ENCODE measurements around the gene GALK1. TPM values are rescaled to one million over a fixed set of nuclear protein-coding genes. Genes with fewer than 3 reads are reported as not detected.
"Not testable (repeated sequence)": the region's sequence is repeated elsewhere in the genome, so short reads cannot be mapped to it uniquely, and the experiment has no call there.

GALK1 gene
- total RNA-seq, 1 donor from 2014 or later = 18.4 TPM

- peaks cover 20% of the 10 kb centered on the region for H3K4me1 ChIP-seq
- intact Hi-C loops (cut with DNase I) = loop anchor here (10.0 kb wide), 1 partner anchor 110 kb away; the partner anchor contains the start of gene TRIM47
- H3K36me3 ChIP-seq = no peaks in the 10 kb centered on the region
- no peaks in the 10 kb centered on the region for H3K27me3 ChIP-seq
- no peaks in the 10 kb centered on the region for H3K9me3 ChIP-seq
- peak overlapping the region; percentile 91 for H3K27ac ChIP-seq
- no peak for DNase-seq (ENCODE audit: extremely low spot score in 2 of 2)
- TF ChIP-seq, protein P1, sequence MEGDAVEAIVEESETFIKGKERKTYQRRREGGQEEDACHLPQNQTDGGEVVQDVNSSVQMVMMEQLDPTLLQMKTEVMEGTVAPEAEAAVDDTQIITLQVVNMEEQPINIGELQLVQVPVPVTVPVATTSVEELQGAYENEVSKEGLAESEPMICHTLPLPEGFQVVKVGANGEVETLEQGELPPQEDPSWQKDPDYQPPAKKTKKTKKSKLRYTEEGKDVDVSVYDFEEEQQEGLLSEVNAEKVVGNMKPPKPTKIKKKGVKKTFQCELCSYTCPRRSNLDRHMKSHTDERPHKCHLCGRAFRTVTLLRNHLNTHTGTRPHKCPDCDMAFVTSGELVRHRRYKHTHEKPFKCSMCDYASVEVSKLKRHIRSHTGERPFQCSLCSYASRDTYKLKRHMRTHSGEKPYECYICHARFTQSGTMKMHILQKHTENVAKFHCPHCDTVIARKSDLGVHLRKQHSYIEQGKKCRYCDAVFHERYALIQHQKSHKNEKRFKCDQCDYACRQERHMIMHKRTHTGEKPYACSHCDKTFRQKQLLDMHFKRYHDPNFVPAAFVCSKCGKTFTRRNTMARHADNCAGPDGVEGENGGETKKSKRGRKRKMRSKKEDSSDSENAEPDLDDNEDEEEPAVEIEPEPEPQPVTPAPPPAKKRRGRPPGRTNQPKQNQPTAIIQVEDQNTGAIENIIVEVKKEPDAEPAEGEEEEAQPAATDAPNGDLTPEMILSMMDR (IDR thresholded peaks at IDR 0.05) = no peak
- TF ChIP-seq POLR2A (IDR thresholded peaks at IDR 0.05) (no peak), POLR2AphosphoS5 (IDR thresholded peaks at IDR 0.05; ENCODE audit: insufficient read depth in 1 of 2, low read depth in 1 of 2) (no peak)
- H3K4me3 ChIP-seq = peak overlapping the region; percentile 57 to 88
Measured at GRCh38 chr17:75764417-75764710, 628 bp downstream of the GALK1 start.

DNA sequence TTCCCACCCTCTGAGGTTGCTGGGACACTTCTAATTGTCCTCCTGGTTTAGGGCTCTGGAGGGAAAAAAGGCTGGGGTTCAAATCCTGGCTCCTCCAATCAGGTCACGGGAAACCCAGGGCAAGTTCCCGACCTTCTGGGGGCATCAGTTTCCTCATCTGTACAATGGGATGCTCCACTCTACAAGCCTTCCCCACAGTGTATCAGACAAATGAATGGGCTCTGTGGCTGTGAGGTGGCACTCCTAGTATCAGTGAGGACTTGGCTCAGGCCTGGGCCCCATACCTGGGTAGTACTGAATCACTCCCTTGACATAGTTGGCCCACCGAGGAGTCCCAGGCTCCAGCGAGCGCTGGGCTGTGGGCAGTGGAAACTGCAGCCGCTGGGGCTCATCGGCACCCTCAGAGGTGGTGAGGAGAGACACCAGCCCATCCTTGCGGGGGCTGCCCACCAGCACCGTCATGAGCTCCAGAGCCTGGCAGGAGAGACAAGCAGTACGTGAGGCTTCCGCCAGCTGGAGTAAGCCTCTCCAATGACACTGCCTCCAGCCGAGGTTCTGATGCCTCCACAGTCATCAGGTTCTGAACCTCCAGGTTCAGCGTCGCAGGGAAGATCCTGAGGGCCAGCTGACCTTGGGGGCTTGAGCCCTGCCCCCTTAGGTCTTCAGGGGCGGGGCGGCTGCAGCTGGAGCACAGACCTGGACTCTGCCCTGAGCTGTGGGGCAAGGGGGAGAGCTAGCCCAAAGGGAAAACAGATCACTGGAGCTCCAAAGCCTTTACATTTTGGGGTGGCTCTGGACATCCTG, 1.2 kb downstream of the GALK1 start:
- H3K36me3 ChIP-seq = no peaks in the 10 kb centered on the region
- intact Hi-C loops (cut with DNase I) = loop anchor here (10.0 kb wide), 1 partner anchor 111 kb away; the partner anchor contains the start of gene TRIM47
- no peak for DNase-seq (ENCODE audit: extremely low spot score in 2 of 2)
- no peaks in the 10 kb centered on the region for H3K9me3 ChIP-seq
- H3K4me3 ChIP-seq = peak overlapping the region; percentile 57 to 88
- peak overlapping the region; percentile 91 for H3K27ac ChIP-seq
- no peak for TF ChIP-seq POLR2A (IDR thresholded peaks at IDR 0.05)
- TF ChIP-seq, protein P1 (IDR thresholded peaks at IDR 0.05) = no peak
- no peak for TF ChIP-seq POLR2AphosphoS5 (IDR thresholded peaks at IDR 0.05; ENCODE audit: insufficient read depth in 1 of 2, low read depth in 1 of 2)
- H3K4me1 ChIP-seq = peaks cover 20% of the 10 kb centered on the region
- no peaks in the 10 kb centered on the region for H3K27me3 ChIP-seq

GRCh38 chr17:75763269-75763607, 1.8 kb downstream of the GALK1 start:
- no peaks in the 10 kb centered on the region for H3K9me3 ChIP-seq
- peaks cover 20% of the 10 kb centered on the region for H3K4me1 ChIP-seq
- intact Hi-C loops (cut with DNase I) = loop anchor here (10.0 kb wide), 1 partner anchor 112 kb away; the partner anchor contains the start of gene TRIM47
- TF ChIP-seq POLR2AphosphoS5 (IDR thresholded peaks at IDR 0.05; ENCODE audit: insufficient read depth in 1 of 2, low read depth in 1 of 2) = no peak
- TF ChIP-seq, protein P1 (IDR thresholded peaks at IDR 0.05) = no peak
- TF ChIP-seq POLR2A (IDR thresholded peaks at IDR 0.05) = no peak
- peaks cover 0 to 4% of the 10 kb centered on the region in 2 donors for H3K36me3 ChIP-seq
- DNase-seq (ENCODE audit: extremely low spot score in 2 of 2) = no peak
- no peak overlapping the region for H3K4me3 ChIP-seq
- no peak overlapping the region for H3K27ac ChIP-seq
- H3K27me3 ChIP-seq = no peaks in the 10 kb centered on the region

GRCh38 chr17:75762513-75763268, 2.3 kb downstream of the GALK1 start:
- H3K9me3 ChIP-seq = no peaks in the 10 kb centered on the region
- DNase-seq (ENCODE audit: extremely low spot score in 2 of 2) = no peak
- H3K27ac ChIP-seq = no peak overlapping the region
- H3K36me3 ChIP-seq = peaks cover 0 to 8% of the 10 kb centered on the region in 2 donors
- peaks cover 20% of the 10 kb centered on the region for H3K4me1 ChIP-seq
- no peak overlapping the region for H3K4me3 ChIP-seq
- intact Hi-C loops (cut with DNase I) = loop anchor here (10.0 kb wide), 1 partner anchor 112 kb away; the partner anchor contains the start of gene TRIM47
- H3K27me3 ChIP-seq = no peaks in the 10 kb centered on the region
- TF ChIP-seq POLR2A (IDR thresholded peaks at IDR 0.05) (no peak), POLR2AphosphoS5 (IDR thresholded peaks at IDR 0.05; ENCODE audit: insufficient read depth in 1 of 2, low read depth in 1 of 2) (no peak)
- TF ChIP-seq, protein P1 (IDR thresholded peaks at IDR 0.05) = no peak

DNA sequence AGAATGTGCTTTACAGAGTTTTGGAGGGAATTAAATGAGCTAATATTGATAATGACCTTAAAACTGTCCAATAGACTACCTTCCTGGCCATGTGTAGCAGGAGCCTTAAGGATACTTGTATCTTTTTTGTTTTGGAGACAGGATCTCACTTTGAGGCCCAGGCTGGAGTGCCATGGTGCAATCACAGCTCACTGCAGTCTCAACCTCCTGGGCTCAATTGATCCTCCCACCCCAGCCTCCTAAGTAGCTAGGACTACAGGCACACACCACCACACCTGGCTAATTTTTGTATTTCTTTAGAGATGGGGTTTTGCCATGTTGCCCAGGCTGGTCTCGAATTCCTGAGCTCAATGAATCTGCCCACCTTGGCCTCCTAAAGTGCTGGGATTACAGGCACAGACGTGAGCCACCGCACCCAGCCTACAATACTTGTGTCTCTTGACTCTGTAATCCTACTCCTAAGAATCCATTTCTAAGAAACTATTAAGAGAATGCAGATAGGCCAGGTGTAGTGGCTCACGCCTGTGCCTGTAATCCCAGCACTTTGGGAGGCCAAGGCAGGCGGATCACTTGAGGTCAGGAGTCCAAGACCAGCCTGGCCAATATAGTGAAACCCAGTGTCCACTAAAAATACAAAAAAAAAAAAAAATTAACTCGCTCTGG, 4.9 kb downstream of the GALK1 start:
- H3K36me3 ChIP-seq = peaks cover 0 to 15% of the 10 kb centered on the region in 2 donors
- not testable (repeated sequence) for H3K4me3 ChIP-seq; H3K9me3 ChIP-seq; H3K27me3 ChIP-seq; H3K27ac ChIP-seq; DNase-seq (ENCODE audit: extremely low spot score in 2 of 2)
- H3K4me1 ChIP-seq = peaks cover 16% of the 10 kb centered on the region
- intact Hi-C loops (cut with DNase I) = loop anchor here (10.0 kb wide), 1 partner anchor 115 kb away; the partner anchor contains the start of gene TRIM47
